Activated naive CD8-positive, alpha-beta T cell treated with anti-CD3 and anti-CD28 coated beads, Interleukin-2, amount 50 U/mL, for 24 hours (primary cell): ENCODE measurements around the gene NDUFB4.
"Not testable (repeated sequence)": the region's sequence is repeated elsewhere in the genome, so short reads cannot be mapped to it uniquely, and the experiment has no call there.

Experiments
- ATAC-seq: fragments of 150-1000 bp; cut with Tn5 transposase; one replicate; pipeline ENCODE4 v1.10.0; 2021
- DNase-seq: peaks from one replicate; pipeline ENCODE4 v3.0.0; 2021
- H3K27ac Mint-ChIP-seq: one replicate; pipeline ENCODE4 v1.8.0; 2021; ENCODE audit warnings: mild to moderate bottlenecking, mixed read lengths
- H3K27me3 Mint-ChIP-seq: one replicate; pipeline ENCODE4 v1.8.0; 2021; ENCODE audit warnings: mixed read lengths
- H3K36me3 Mint-ChIP-seq: one replicate; pipeline ENCODE4 v1.8.0; 2021; ENCODE audit warnings: low read depth, mixed read lengths
- H3K4me1 Mint-ChIP-seq: one replicate; pipeline ENCODE4 v1.8.0; 2021; ENCODE audit warnings: mixed read lengths
- H3K4me3 Mint-ChIP-seq: one replicate; pipeline ENCODE4 v1.8.0; 2021; ENCODE audit warnings: mild to moderate bottlenecking, moderate library complexity, mixed read lengths
- H3K9me3 Mint-ChIP-seq: one replicate; pipeline ENCODE4 v1.8.0; 2021; ENCODE audit warnings: mixed read lengths

NDUFB4 gene

GRCh38 chr3:120604784-120605183 lies 8.6 kb downstream of the NDUFB4 start:
- ATAC-seq (no peak), DNase-seq (no peak)
- Mint-ChIP-seq H3K27ac (no peak overlapping the region), H3K27me3 (no peaks in the 10 kb centered on the region), H3K9me3 (no peaks in the 10 kb centered on the region), H3K4me1 (no peaks in the 10 kb centered on the region), H3K36me3 (peaks cover 10% of the 10 kb centered on the region), H3K4me3 (no peak overlapping the region)

GRCh38 chr3:120608506-120608905 lies 12.4 kb downstream of the NDUFB4 start:
- no peak for DNase-seq
- Mint-ChIP-seq H3K27ac (no peak overlapping the region), H3K9me3 (no peaks in the 10 kb centered on the region), H3K36me3 (no peaks in the 10 kb centered on the region), H3K4me1 (no peaks in the 10 kb centered on the region), H3K4me3 (no peak overlapping the region), H3K27me3 (no peaks in the 10 kb centered on the region)
- no peak for ATAC-seq

GRCh38 chr3:120614765-120615164 lies 18.6 kb downstream of the NDUFB4 start:
- DNase-seq (no peak), ATAC-seq (no peak)
- Mint-ChIP-seq H3K36me3 (no peaks in the 10 kb centered on the region), H3K9me3 (no peaks in the 10 kb centered on the region), H3K27me3 (no peaks in the 10 kb centered on the region), H3K27ac (no peak overlapping the region), H3K4me3 (no peak overlapping the region), H3K4me1 (no peaks in the 10 kb centered on the region)

GRCh38 chr3:120615847-120616609 lies 19.9 kb downstream of the NDUFB4 start:
- no peaks in the 10 kb centered on the region for H3K36me3 Mint-ChIP-seq
- H3K4me1 Mint-ChIP-seq, result no peaks in the 10 kb centered on the region
- no peak overlapping the region for H3K4me3 Mint-ChIP-seq
- DNase-seq (no peak), ATAC-seq (no peak)
- no peak overlapping the region for H3K27ac Mint-ChIP-seq
- no peaks in the 10 kb centered on the region for H3K27me3 Mint-ChIP-seq
- H3K9me3 Mint-ChIP-seq, result no peaks in the 10 kb centered on the region

- H3K4me3 Mint-ChIP-seq, H3K27me3 Mint-ChIP-seq, H3K36me3 Mint-ChIP-seq, H3K9me3 Mint-ChIP-seq, H3K27ac Mint-ChIP-seq, ATAC-seq, DNase-seq, H3K4me1 Mint-ChIP-seq: not testable (repeated sequence)
Observed at GRCh38 chr3:120616745-120617144, 20.6 kb downstream of the NDUFB4 start.

GRCh38 chr3:120622457-120622856 lies 26.3 kb downstream of the NDUFB4 start:
- peaks cover 10% of the 10 kb centered on the region for H3K36me3 Mint-ChIP-seq

GRCh38 chr3:120622870-120623726 lies 27.0 kb downstream of the NDUFB4 start:
- H3K36me3 Mint-ChIP-seq, result peaks cover 10% of the 10 kb centered on the region
- no peaks in the 10 kb centered on the region for H3K27me3 Mint-ChIP-seq
- DNase-seq (peak; percentile 9), ATAC-seq (no peak)
- H3K4me3 Mint-ChIP-seq, result no peak overlapping the region
- no peaks in the 10 kb centered on the region for H3K4me1 Mint-ChIP-seq
- H3K9me3 Mint-ChIP-seq, result peaks cover 20% of the 10 kb centered on the region
- no peak overlapping the region for H3K27ac Mint-ChIP-seq

More at GRCh38 chr3:120622457-120622856, 26.3 kb downstream of the NDUFB4 start:
- ATAC-seq (no peak), DNase-seq (no peak)
- H3K9me3 Mint-ChIP-seq, result peaks cover 20% of the 10 kb centered on the region
- no peaks in the 10 kb centered on the region for H3K4me1 Mint-ChIP-seq
- no peaks in the 10 kb centered on the region for H3K27me3 Mint-ChIP-seq
- no peak overlapping the region for H3K27ac Mint-ChIP-seq
- no peak overlapping the region for H3K4me3 Mint-ChIP-seq

- no peak overlapping the region for H3K4me3 Mint-ChIP-seq
- H3K4me1 Mint-ChIP-seq, result no peaks in the 10 kb centered on the region
- ATAC-seq, result no peak
- peaks cover 10% of the 10 kb centered on the region for H3K36me3 Mint-ChIP-seq
- H3K27me3 Mint-ChIP-seq, result no peaks in the 10 kb centered on the region
- H3K9me3 Mint-ChIP-seq, result peaks cover 20% of the 10 kb centered on the region
- no peak overlapping the region for H3K27ac Mint-ChIP-seq
- DNase-seq, result no peak
Observed at GRCh38 chr3:120623727-120624093, 27.6 kb downstream of the NDUFB4 start.

- Mint-ChIP-seq H3K9me3 (peaks cover 20% of the 10 kb centered on the region), H3K4me3 (no peak overlapping the region), H3K27me3 (no peaks in the 10 kb centered on the region), H3K4me1 (no peaks in the 10 kb centered on the region), H3K36me3 (peaks cover 10% of the 10 kb centered on the region), H3K27ac (no peak overlapping the region)
- ATAC-seq (no peak), DNase-seq (no peak)
Observed at GRCh38 chr3:120625159-120625586, 29.0 kb downstream of the NDUFB4 start.

- Mint-ChIP-seq H3K9me3 (peaks cover 10% of the 10 kb centered on the region), H3K36me3 (no peaks in the 10 kb centered on the region), H3K4me1 (no peaks in the 10 kb centered on the region), H3K27ac (no peak overlapping the region), H3K27me3 (no peaks in the 10 kb centered on the region), H3K4me3 (no peak overlapping the region)
- DNase-seq (no peak), ATAC-seq (no peak)
Observed at GRCh38 chr3:120634539-120634938, 38.4 kb downstream of the NDUFB4 start.

- DNase-seq (no peak), ATAC-seq (no peak)
- H3K4me1 Mint-ChIP-seq, result peaks cover 5% of the 10 kb centered on the region
- no peaks in the 10 kb centered on the region for H3K27me3 Mint-ChIP-seq
- H3K36me3 Mint-ChIP-seq, result no peaks in the 10 kb centered on the region
- peaks cover 10% of the 10 kb centered on the region for H3K9me3 Mint-ChIP-seq
- no peak overlapping the region for H3K27ac Mint-ChIP-seq
- H3K4me3 Mint-ChIP-seq, result no peak overlapping the region
Observed at GRCh38 chr3:120636795-120637401, 40.8 kb downstream of the NDUFB4 start.

- H3K27ac Mint-ChIP-seq, result no peak overlapping the region
Observed at GRCh38 chr3:120637851-120638559, 41.9 kb downstream of the NDUFB4 start.

GRCh38 chr3:120638820-120639219 lies 42.7 kb downstream of the NDUFB4 start:
- not testable (repeated sequence) for H3K36me3 Mint-ChIP-seq, H3K27me3 Mint-ChIP-seq, H3K4me1 Mint-ChIP-seq, ATAC-seq, H3K4me3 Mint-ChIP-seq, DNase-seq, H3K27ac Mint-ChIP-seq
- H3K9me3 Mint-ChIP-seq, result peaks cover 10% of the 10 kb centered on the region

More at GRCh38 chr3:120637851-120638559, 41.9 kb downstream of the NDUFB4 start:
- H3K4me1 Mint-ChIP-seq, result peaks cover 7% of the 10 kb centered on the region
- H3K36me3 Mint-ChIP-seq, result no peaks in the 10 kb centered on the region
- H3K4me3 Mint-ChIP-seq, result no peak overlapping the region
- H3K9me3 Mint-ChIP-seq, result peaks cover 10% of the 10 kb centered on the region
- ATAC-seq (no peak), DNase-seq (no peak)
- no peaks in the 10 kb centered on the region for H3K27me3 Mint-ChIP-seq

GRCh38 chr3:120640231-120640630 lies 44.1 kb downstream of the NDUFB4 start:
- no peaks in the 10 kb centered on the region for H3K27me3 Mint-ChIP-seq
- no peak overlapping the region for H3K27ac Mint-ChIP-seq
- DNase-seq (no peak), ATAC-seq (no peak)
- H3K4me1 Mint-ChIP-seq, result peaks cover 7% of the 10 kb centered on the region
- no peaks in the 10 kb centered on the region for H3K36me3 Mint-ChIP-seq
- peaks cover 10% of the 10 kb centered on the region for H3K9me3 Mint-ChIP-seq
- no peak overlapping the region for H3K4me3 Mint-ChIP-seq
